Measurements from ENCODE around the gene USP24. TPM values are rescaled to one million over a fixed set of nuclear protein-coding genes. Genes with fewer than 3 reads are reported as not detected.
A peak's percentile ranks its signal among the peaks of the same experiment; 100 is the strongest.

Gene USP24
- total RNA-seq, 1 donor from 2014 or later = 37.7 TPM

DNA sequence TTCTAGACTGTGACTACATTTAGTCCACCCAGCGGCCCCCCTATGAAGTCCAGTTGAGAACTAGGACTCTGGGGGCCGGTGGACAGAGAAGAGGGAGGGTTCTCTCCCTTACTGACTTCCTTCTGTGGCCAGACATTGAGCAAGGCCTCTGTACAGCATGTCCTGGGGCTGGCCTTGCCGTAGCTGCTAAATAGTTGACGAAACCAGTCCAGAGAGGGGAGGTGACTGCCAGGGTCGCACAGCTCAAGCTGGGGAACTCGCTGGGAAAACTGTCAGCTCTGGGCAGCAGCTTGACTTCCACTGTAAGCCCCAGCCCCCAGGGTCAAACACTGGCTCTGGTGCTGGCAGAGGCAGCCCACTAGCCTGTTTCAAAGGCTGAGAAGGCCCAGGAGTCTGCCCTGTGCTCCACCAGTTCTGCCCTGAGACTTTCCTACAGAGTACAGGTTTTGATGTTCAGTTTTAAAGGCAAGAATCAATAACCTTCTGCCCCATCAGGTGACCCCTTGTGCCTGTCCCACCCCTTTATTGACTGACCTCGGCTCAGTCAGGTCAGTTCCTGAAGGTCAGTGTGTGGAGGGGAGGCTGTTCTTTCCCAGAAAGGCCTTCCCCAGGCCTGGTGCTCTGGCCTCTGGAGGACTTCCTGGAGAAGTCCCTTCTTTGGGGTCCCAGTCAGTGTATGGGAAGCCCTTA lies 161.8 kb downstream of the USP24 start:
- TF ChIP-seq CTCF (IDR thresholded peaks at IDR 0.05; ENCODE audit: unreplicated experiment) = no peak
- Mint-ChIP-seq H3K4me1 (ENCODE audit: unreplicated experiment) (peaks cover 12% of the 10 kb centered on the region), H3K36me3 (ENCODE audit: low read depth, unreplicated experiment) (peaks cover 3% of the 10 kb centered on the region), H3K27me3 (ENCODE audit: unreplicated experiment) (peaks cover 11% of the 10 kb centered on the region), H3K9me3 (ENCODE audit: unreplicated experiment) (no peaks in the 10 kb centered on the region), H3K4me3 (ENCODE audit: unreplicated experiment) (no peak overlapping the region), H3K27ac (ENCODE audit: unreplicated experiment) (no peak overlapping the region)
- DNase-seq (ENCODE audit: low spot score) = no peak

DNA sequence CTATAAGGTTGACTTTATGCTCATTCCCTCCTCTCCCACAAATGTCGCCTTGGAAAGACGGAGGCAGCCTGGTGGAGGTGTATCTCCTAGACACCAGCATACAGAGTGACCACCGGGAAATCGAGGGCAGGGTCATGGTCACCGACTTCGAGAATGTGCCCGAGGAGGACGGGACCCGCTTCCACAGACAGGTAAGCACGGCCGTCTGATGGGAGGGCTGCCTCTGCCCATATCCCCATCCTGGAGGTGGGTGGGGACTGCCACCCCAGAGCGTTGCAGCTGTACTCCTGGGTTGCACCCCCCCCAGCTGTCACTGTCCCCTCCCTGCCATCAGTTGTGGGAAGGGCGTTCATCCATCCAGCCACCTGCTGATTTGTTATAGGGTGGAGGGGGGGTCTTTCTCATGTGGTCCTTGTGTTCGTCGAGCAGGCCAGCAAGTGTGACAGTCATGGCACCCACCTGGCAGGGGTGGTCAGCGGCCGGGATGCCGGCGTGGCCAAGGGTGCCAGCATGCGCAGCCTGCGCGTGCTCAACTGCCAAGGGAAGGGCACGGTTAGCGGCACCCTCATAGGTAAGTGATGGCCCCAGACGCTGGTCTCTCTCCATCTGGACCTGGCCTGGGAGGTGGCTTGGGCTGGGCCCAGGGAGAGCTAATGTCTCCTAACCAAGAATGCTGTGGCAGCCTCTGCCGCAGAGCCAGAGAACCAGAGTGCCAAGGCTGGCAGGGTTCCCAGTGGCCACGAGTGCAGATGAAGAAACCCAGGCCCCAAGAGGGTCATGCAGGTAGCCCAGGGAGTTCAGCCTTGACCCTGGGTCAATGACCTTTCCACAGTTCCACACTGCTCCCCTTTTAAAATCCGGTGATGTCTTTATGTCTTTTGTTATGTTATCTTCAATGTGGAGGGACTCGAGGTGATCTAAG lies 162.7 kb downstream of the USP24 start:
- Mint-ChIP-seq H3K27ac (ENCODE audit: unreplicated experiment) (peak overlapping the region; percentile 53), H3K9me3 (ENCODE audit: unreplicated experiment) (no peaks in the 10 kb centered on the region), H3K27me3 (ENCODE audit: unreplicated experiment) (peaks cover 11% of the 10 kb centered on the region), H3K4me3 (ENCODE audit: unreplicated experiment) (no peak overlapping the region), H3K4me1 (ENCODE audit: unreplicated experiment) (peaks cover 12% of the 10 kb centered on the region), H3K36me3 (ENCODE audit: low read depth, unreplicated experiment) (peaks cover 2% of the 10 kb centered on the region)
- DNase-seq (ENCODE audit: low spot score) = no peak
- no peak for TF ChIP-seq CTCF (IDR thresholded peaks at IDR 0.05; ENCODE audit: unreplicated experiment)

- no peak overlapping the region for H3K4me3 Mint-ChIP-seq (ENCODE audit: unreplicated experiment)
- H3K9me3 Mint-ChIP-seq (ENCODE audit: unreplicated experiment) = no peaks in the 10 kb centered on the region
- no peak for TF ChIP-seq CTCF (IDR thresholded peaks at IDR 0.05; ENCODE audit: unreplicated experiment)
- peaks cover 11% of the 10 kb centered on the region for H3K27me3 Mint-ChIP-seq (ENCODE audit: unreplicated experiment)
- H3K36me3 Mint-ChIP-seq (ENCODE audit: low read depth, unreplicated experiment) = no peaks in the 10 kb centered on the region
- H3K27ac Mint-ChIP-seq (ENCODE audit: unreplicated experiment) = no peak overlapping the region
- peaks cover 12% of the 10 kb centered on the region for H3K4me1 Mint-ChIP-seq (ENCODE audit: unreplicated experiment)
- DNase-seq (ENCODE audit: low spot score) = no peak
These were observed 163.5 kb downstream of the USP24 start for GRCh38 chr1:55051621-55052020.

DNA sequence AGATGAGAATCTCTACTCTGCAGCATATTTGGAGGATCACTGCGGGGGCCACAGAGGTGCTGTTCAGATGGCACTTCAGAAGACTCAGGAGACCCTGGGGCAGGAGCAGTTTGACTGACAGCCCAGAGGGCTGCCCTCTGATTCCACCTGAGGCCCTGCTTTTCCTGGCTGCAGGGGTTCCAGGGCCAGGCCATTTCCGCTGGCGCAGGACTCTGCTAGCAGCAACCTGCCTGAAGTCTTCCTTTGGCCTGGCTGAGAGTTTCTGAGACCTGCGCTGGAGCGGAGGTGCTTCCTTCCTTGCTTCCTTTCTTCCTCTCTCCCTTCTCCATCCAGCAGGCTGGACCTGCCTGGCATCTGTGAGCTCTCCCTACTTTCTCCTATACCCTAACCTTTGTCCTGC lies 164.0 kb downstream of the USP24 start:
- TF ChIP-seq CTCF (IDR thresholded peaks at IDR 0.05; ENCODE audit: unreplicated experiment) = no peak
- H3K27me3 Mint-ChIP-seq (ENCODE audit: unreplicated experiment) = peaks cover 11% of the 10 kb centered on the region
- H3K36me3 Mint-ChIP-seq (ENCODE audit: low read depth, unreplicated experiment) = no peaks in the 10 kb centered on the region
- H3K9me3 Mint-ChIP-seq (ENCODE audit: unreplicated experiment) = no peaks in the 10 kb centered on the region
- H3K27ac Mint-ChIP-seq (ENCODE audit: unreplicated experiment) = peak overlapping the region; percentile 53
- no peak overlapping the region for H3K4me3 Mint-ChIP-seq (ENCODE audit: unreplicated experiment)
- peaks cover 12% of the 10 kb centered on the region for H3K4me1 Mint-ChIP-seq (ENCODE audit: unreplicated experiment)
- DNase-seq (ENCODE audit: low spot score) = no peak

DNA sequence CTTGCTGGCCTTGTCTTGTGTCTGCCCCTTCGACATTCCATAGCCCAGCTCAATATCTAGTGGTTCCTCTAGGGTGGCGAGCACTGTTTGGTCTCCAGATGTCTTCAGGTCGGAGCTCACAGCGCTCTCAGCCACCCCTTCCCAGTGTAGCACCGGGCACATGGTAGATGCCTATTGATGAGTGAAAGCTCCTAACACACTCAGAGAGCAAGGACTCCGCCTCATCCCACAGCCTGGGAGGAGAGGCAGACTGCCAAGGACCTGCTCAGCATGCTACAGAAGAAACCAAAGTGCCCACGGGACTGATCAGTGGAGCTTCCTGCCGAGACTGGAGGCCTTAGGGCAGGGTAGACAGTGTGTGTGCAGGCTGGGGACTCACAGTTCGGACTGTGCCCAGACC lies 164.9 kb downstream of the USP24 start:
- Mint-ChIP-seq H3K36me3 (ENCODE audit: low read depth, unreplicated experiment) (no peaks in the 10 kb centered on the region), H3K9me3 (ENCODE audit: unreplicated experiment) (no peaks in the 10 kb centered on the region), H3K27ac (ENCODE audit: unreplicated experiment) (no peak overlapping the region), H3K27me3 (ENCODE audit: unreplicated experiment) (peaks cover 12% of the 10 kb centered on the region), H3K4me1 (ENCODE audit: unreplicated experiment) (peaks cover 12% of the 10 kb centered on the region), H3K4me3 (ENCODE audit: unreplicated experiment) (no peak overlapping the region)
- DNase-seq (ENCODE audit: low spot score) = no peak
- no peak for TF ChIP-seq CTCF (IDR thresholded peaks at IDR 0.05; ENCODE audit: unreplicated experiment)

Measured in endothelial cell (in vitro differentiated cells).